GM12892 (cell line): ENCODE measurements around the gene CYTH4.

Experiments
- POLR2A ChIP-seq: IDR thresholded peaks from 2 replicates; pipeline ENCODE4 v1.6.1; 2011; ENCODE audit warnings: low read depth, low read length, control low read depth
- POLR2AphosphoS5 ChIP-seq: IDR thresholded peaks from 2 replicates; pipeline ENCODE4 v1.6.1; 2011; ENCODE audit warnings: low read depth, low read length, control low read depth
- TAF1 ChIP-seq: IDR thresholded peaks from 2 replicates; pipeline ENCODE4 v1.6.1; 2011; ENCODE audit warnings: low read depth, mild to moderate bottlenecking, control low read depth, low read length, borderline replicate concordance

- no peak for TF ChIP-seq POLR2AphosphoS5
- TF ChIP-seq POLR2A: no peak
- no peak for TF ChIP-seq TAF1
Measured at GRCh38 chr22:37255558-37256006, 26.7 kb upstream of the CYTH4 start.
